GM18873 (cell line): ENCODE data around the gene NISCH.

Source experiments
- ATAC-seq: cut with Tn5 transposase; IDR thresholded peaks from one replicate; pipeline ENCODE4 v1.9.1; 2021; ENCODE audit warnings: mild to moderate bottlenecking, moderate library complexity, moderate number of reproducible peaks; ENCODE audit not compliant: unreplicated experiment, low FRiP score

Gene NISCH

GRCh38 chr3:52534281-52535183 is 79.1 kb downstream of the NISCH start:
- ATAC-seq = no peak

- ATAC-seq = no peak
These were observed 80.2 kb downstream of the NISCH start for GRCh38 chr3:52535411-52536111.

- no peak for ATAC-seq
These were observed 80.6 kb downstream of the NISCH start for GRCh38 chr3:52536112-52536368.

GRCh38 chr3:52536369-52537164 is 81.2 kb downstream of the NISCH start, which contains the start of gene UQCC5:
TSS of gene UQCC5 (plus strand) at chr3:52536605. CDS start at chr3:52536756, 151 bp downstream.
- peak; percentile 84 for ATAC-seq

- no peak for ATAC-seq
These were observed 81.8 kb downstream of the NISCH start for GRCh38 chr3:52537165-52537620.

GRCh38 chr3:52537726-52538421 is 82.5 kb downstream of the NISCH start:
- no peak for ATAC-seq

GRCh38 chr3:52539010-52539653 is 83.7 kb downstream of the NISCH start:
- no peak for ATAC-seq

GRCh38 chr3:52541050-52541449 is 85.6 kb downstream of the NISCH start:
- no peak for ATAC-seq
